AG04450 (cell line): Measurements from ENCODE around the gene MPP2. TPM values are rescaled to one million over a fixed set of nuclear protein-coding genes. Genes with fewer than 3 reads are reported as not detected.
A peak's percentile ranks its signal among the peaks of the same experiment; 100 is the strongest.
"Not testable (repeated sequence)": the region's sequence is repeated elsewhere in the genome, so short reads cannot be mapped to it uniquely, and the experiment has no call there.

ENCODE experiments used
- CTCF ChIA-PET: fragments of 300-600, 350-600 bp; formaldehyde crosslinking; extraction: SDS; loops from one replicate; lab custom pipeline; 2022; ENCODE audit warnings: antibody characterized with exemption, inconsistent platforms; lab: Charles Lee
- POLR2A ChIA-PET: fragments of 350-600 bp; formaldehyde crosslinking; extraction: SDS; loops from one replicate; lab custom pipeline; 2021; ENCODE audit warnings: antibody characterized with exemption, inconsistent platforms; lab: Yijun Ruan, JAX
- DNase-seq: peaks from one replicate; pipeline ENCODE4 v3.0.0-alpha.2; 2011; ENCODE audit warnings: low read depth, low spot score
- H3K27ac ChIP-seq: one replicate; pipeline ENCODE4 v1.5.1; 2012; ENCODE audit warnings: low read depth, low read length, control low read depth
- H3K27me3 ChIP-seq: one replicate; pipeline ENCODE4 v1.6.0; 2012; ENCODE audit warnings: low read length; ENCODE audit not compliant: control insufficient read depth, insufficient read depth
- H3K4me3 ChIP-seq: 2 replicates; pipeline ENCODE4 v1.5.1; 2011; ENCODE audit warnings: mild to moderate bottlenecking, low read depth, low read length, control low read depth
- H3K9me3 ChIP-seq: 2 replicates; pipeline ENCODE4 v1.5.1; 2012; ENCODE audit warnings: low read length; ENCODE audit not compliant: control insufficient read depth, insufficient read depth
- polyA plus RNA-seq: library from polyadenylated mRNA; depleted of rRNA; stranded (reverse); fragments of >200 nt; gene quantifications from 2 replicates; pipeline ENCODE4 v1.2.3, GENCODE V29; 2011
- TF ChIP-seq, protein P1 (sequence below): IDR thresholded peaks from 2 replicates; pipeline ENCODE4 v1.5.1; 2011; ENCODE audit warnings: low read depth, low read length, control low read depth, inconsistent platforms

MPP2 gene
- polyA plus RNA-seq, 1 experiment = 2.4 TPM

DNA sequence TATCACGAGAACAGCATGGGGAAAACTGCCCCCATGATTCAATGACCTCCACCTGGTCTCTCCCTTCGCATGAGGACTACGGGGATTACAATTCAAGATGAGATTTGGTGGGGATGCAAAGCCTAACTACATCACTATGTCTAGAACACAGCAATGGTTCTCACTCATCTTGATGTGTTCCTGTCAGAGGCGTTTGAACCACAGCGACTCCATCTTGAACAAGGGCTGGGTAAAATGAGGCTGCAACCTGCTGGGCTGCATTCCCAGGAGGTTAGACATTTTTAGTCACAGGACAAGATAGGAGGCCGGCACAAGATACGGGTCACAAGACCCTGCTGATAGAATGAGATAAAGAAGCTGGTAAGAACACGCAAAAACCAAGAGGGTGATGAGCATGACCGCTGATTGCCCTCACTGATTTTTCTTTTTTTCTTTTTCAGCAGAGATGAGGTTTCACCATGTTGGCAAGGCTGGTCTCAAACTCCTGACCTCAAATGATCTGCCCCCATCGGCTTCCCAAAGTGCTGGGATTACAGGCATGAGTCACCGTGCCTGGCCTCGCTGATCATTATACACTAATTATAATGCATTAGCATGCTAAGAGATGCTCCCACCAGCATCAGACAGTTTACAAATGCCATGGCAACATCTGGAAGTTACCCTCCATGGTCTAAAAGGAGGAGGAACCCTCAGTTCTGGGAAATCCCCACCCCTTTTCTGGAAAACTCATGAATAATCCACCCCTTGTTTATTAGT is 37.9 kb upstream of the MPP2 start:
- CTCF ChIA-PET = interaction anchor here (0.6 to 4.1 kb wide), 6 partner anchors 37 to 223 kb away, joined by 3 to 123 read pairs (median 26); no protein-coding TSS in a partner anchor

DNA sequence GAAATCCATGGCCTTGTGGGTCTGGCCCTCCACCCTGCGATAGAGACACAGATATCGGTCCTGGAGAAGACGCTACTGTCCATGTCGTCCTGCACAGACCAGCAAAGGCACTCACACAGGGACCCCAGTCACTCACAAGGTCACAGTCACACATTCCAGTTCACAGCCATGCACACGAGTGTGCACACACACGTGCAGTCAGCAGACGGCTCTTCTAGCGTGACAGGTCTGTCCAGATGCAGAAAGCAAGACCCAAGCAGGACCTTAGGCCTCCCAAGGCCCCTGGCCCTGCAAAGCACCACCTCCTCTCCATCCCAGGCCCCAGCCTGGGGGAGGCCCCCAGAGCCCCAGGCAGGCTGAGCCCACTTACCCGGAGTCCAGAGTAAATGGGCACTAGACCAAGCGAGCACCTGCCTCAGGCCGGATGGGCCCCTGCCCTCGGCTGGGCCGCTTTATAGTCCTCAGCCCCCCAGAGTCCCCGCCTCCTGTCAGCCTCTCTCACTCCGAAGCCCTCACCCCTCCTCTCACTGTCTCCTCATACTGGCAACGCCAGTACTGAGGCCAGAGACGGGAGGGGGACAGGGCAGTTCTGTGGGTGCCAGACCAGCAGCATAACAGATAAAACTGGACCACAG is 34.8 kb upstream of the MPP2 start, which contains the start of gene PPY:
Gene PPY, minus strand, starts transcription at position 426 of the 635 bp plus-strand sequence. CDS start 822 bp downstream, outside the sequence.
- TF ChIP-seq, protein P1, sequence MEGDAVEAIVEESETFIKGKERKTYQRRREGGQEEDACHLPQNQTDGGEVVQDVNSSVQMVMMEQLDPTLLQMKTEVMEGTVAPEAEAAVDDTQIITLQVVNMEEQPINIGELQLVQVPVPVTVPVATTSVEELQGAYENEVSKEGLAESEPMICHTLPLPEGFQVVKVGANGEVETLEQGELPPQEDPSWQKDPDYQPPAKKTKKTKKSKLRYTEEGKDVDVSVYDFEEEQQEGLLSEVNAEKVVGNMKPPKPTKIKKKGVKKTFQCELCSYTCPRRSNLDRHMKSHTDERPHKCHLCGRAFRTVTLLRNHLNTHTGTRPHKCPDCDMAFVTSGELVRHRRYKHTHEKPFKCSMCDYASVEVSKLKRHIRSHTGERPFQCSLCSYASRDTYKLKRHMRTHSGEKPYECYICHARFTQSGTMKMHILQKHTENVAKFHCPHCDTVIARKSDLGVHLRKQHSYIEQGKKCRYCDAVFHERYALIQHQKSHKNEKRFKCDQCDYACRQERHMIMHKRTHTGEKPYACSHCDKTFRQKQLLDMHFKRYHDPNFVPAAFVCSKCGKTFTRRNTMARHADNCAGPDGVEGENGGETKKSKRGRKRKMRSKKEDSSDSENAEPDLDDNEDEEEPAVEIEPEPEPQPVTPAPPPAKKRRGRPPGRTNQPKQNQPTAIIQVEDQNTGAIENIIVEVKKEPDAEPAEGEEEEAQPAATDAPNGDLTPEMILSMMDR = no peak
- Histone ChIP-seq H3K27ac (no peak within 1 kb of the TSS), H3K4me3 (no peak within 1 kb of the TSS), H3K27me3 (peaks cover 26% of the 10 kb centered on the region), H3K9me3 (no peaks in the 10 kb centered on the region; the same call in 1 of the 2 replicates)
- ChIA-PET CTCF (interaction anchor here (0.8 to 4.1 kb wide), 10 partner anchors 16 to 226 kb away, joined by 3 to 123 read pairs (median 12); no protein-coding TSS in a partner anchor), POLR2A (no interaction called here)
- DNase-seq = no peak

More for the DNA sequence above, 37.9 kb upstream of the MPP2 start:
- DNase-seq = no peak
- peaks cover 12% of the 10 kb centered on the region for H3K27me3 ChIP-seq
- TF ChIP-seq, protein P1 = no peak
- H3K4me3 ChIP-seq = no peak overlapping the region
- no peaks in the 10 kb centered on the region for H3K9me3 ChIP-seq
- POLR2A ChIA-PET = no interaction called here
- no peak overlapping the region for H3K27ac ChIP-seq

DNA sequence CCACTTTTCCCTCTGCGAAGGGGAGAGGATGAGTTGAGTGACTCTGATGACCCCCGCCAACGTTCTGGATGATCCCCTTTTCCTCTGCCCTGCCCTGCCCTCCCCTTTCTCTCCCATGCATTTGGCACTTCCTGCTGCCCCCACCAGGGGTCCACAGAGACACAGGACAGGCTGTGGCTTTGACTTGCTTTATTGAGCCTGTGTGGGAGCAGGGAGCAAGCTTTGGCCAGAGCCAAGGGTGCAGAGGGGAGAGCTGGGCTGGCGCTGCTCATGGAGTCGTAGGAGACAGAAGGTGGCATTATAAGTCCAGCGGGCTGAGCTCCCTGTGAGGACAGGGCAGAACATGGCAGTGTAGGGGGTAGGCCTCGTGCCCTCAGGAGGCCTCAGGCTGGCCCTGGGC is 33.3 kb upstream of the MPP2 start:
- ChIA-PET CTCF (interaction anchor here (0.7 to 1.4 kb wide), 7 partner anchors 12 to 228 kb away, joined by 3 to 14 read pairs (median 4); no protein-coding TSS in a partner anchor), POLR2A (no interaction called here)
- no peak for DNase-seq

DNA sequence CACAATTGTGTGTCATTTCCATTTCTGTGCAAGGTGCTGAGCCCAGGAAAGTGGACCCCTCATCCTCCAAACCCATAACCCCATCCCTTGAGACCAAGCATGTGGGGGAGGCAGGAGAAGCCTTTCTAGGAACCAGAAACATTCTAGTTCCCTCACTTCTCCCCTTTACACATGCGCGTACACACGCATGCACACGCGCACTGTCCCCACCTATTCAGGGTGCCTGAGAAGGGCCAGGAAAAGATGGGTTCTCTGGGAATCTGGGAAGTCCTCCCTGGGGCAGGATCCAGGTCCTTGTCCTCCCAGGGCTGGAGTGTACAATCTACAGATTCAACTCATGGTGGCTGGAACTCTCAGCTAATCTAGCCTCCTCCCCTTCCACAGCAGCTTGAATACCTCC is 32.5 kb upstream of the MPP2 start:
- TF ChIP-seq, protein P1 = no peak
- ChIA-PET CTCF (interaction anchor here (1.2 to 1.4 kb wide), 3 partner anchors 50 to 229 kb away, joined by 3 to 14 read pairs (median 4); no protein-coding TSS in a partner anchor), POLR2A (no interaction called here)
- Histone ChIP-seq H3K27me3 (peaks cover 34% of the 10 kb centered on the region), H3K27ac (no peak overlapping the region), H3K9me3 (no peaks in the 10 kb centered on the region; the same call in 1 of the 2 replicates), H3K4me3 (no peak overlapping the region)
- DNase-seq = no peak

More for the DNA sequence above, 33.3 kb upstream of the MPP2 start:
- TF ChIP-seq, protein P1 = peak; percentile 77
- Histone ChIP-seq H3K27me3 (peaks cover 34% of the 10 kb centered on the region), H3K27ac (no peak overlapping the region), H3K4me3 (no peak overlapping the region), H3K9me3 (no peaks in the 10 kb centered on the region; the same call in 1 of the 2 replicates)

DNA sequence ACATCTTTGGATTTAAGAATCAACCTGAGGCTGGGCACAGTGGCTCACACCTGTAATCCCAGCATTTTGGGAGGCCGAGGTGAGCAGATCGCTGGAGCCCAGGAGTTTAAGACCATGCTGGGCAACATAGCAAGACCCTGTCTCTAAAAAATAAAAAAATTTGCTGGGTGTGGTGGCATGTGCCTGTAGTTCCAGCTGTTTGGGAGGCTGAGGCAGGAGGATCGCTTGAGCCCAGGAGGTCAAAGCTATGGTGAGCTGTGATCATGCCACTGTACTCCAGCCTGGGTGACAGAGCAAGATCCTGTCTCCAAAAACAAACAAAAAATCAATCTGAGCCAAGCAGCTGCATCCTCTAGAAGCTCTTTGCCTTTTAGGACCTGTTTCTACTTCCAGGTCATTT is 32.1 kb upstream of the MPP2 start:
- peaks cover 34% of the 10 kb centered on the region for H3K27me3 ChIP-seq
- H3K9me3 ChIP-seq, DNase-seq, POLR2A ChIA-PET, H3K4me3 ChIP-seq, H3K27ac ChIP-seq: not testable (repeated sequence)
- CTCF ChIA-PET = interaction anchor here (1.2 kb wide), 1 partner anchor 51 kb away, joined by 3 read pairs; no protein-coding TSS in a partner anchor
